HEK293 (cell line): ENCODE measurements around the gene C20orf204.
A peak's percentile ranks its signal among the peaks of the same experiment; 100 is the strongest.

Source experiments
- CTCF ChIA-PET: fragments of 350-600 bp; formaldehyde crosslinking; extraction: SDS; loops from one replicate; lab custom pipeline; 2021; ENCODE audit warnings: antibody characterized with exemption; lab: Yijun Ruan, JAX
- POLR2A ChIA-PET: fragments of 300-600 bp; formaldehyde crosslinking; extraction: SDS; loops from one replicate; lab custom pipeline; 2020; ENCODE audit warnings: antibody characterized with exemption, inconsistent platforms; lab: Yijun Ruan, JAX
- H3K27ac ChIP-seq: fragments of 200-500 bp; sonication (Bioruptor generic); 2 replicates; pipeline ENCODE4 v1.5.1; 2014; ENCODE audit warnings: low read depth, low read length, control low read depth, inconsistent platforms; ENCODE audit errors: extremely low read depth
- H3K36me3 ChIP-seq, 2 experiments: fragments of 200-500 bp in 1 of 2; sonication (Bioruptor generic) in 1 of 2; 1 replicate in 1 of 2; 2 replicates in 1 of 2; pipeline ENCODE4 v1.5.1; 2014 to 2017; ENCODE audit warnings: inconsistent platforms in 2 of 2, low read length in 2 of 2; ENCODE audit not compliant: control insufficient read depth in 2 of 2, insufficient read depth in 1 of 2
- H3K4me1 ChIP-seq: fragments of 200-500 bp; sonication (Bioruptor generic); 2 replicates; pipeline ENCODE4 v1.5.1; 2014; ENCODE audit warnings: mild to moderate bottlenecking, low read length, inconsistent platforms; ENCODE audit not compliant: control insufficient read depth, insufficient read depth
- H3K4me3 ChIP-seq: 2 replicates; pipeline ENCODE4 v1.5.1; 2011; ENCODE audit warnings: low read depth, mild to moderate bottlenecking, control low read depth, low read length, moderate library complexity
- H3K9me3 ChIP-seq: fragments of 200-500 bp; sonication (Bioruptor generic); 2 replicates; pipeline ENCODE4 v1.5.1; 2014; ENCODE audit warnings: low read depth, low read length, inconsistent platforms; ENCODE audit not compliant: control insufficient read depth, insufficient read depth
- BCL6B ChIP-seq: fragments of 450-650 bp; formaldehyde crosslinking; IDR thresholded peaks from 2 replicates; pipeline ENCODE4 v1.5.1; 2017; ENCODE audit warnings: missing biosample characterization, missing genetic modification characterization
- CTCF ChIP-seq: fragments of 450-650 bp; formaldehyde crosslinking; IDR thresholded peaks from 2 replicates; pipeline ENCODE4 v1.5.1; 2016; ENCODE audit warnings: missing biosample characterization, missing genetic modification characterization
- GLIS2 ChIP-seq: fragments of 450-650 bp; formaldehyde crosslinking; IDR thresholded peaks from 2 replicates; pipeline ENCODE4 v1.5.1; 2016; ENCODE audit warnings: missing biosample characterization, missing genetic modification characterization
- HOXC10 ChIP-seq: sonication (generic); formaldehyde crosslinking; IDR thresholded peaks from 2 replicates; pipeline ENCODE4 v1.8.1; 2023; ENCODE audit warnings: mild to moderate bottlenecking, missing genetic modification reagents
- MYNN ChIP-seq: fragments of 450-650 bp; formaldehyde crosslinking; IDR thresholded peaks from 2 replicates; pipeline ENCODE4 v1.5.1; 2016; ENCODE audit warnings: missing biosample characterization, missing genetic modification characterization, borderline replicate concordance
- PRDM2 ChIP-seq: fragments of 450-650 bp; formaldehyde crosslinking; IDR thresholded peaks from 2 replicates; pipeline ENCODE4 v1.5.1; 2016; ENCODE audit warnings: missing biosample characterization, missing genetic modification characterization, borderline replicate concordance
- ZBTB10 ChIP-seq: fragments of 450-650 bp; formaldehyde crosslinking; IDR thresholded peaks from 2 replicates; pipeline ENCODE4 v1.5.1; 2016; ENCODE audit warnings: missing biosample characterization, missing genetic modification characterization
- ZBTB20 ChIP-seq: fragments of 450-650 bp; formaldehyde crosslinking; IDR thresholded peaks from 2 replicates; pipeline ENCODE4 v1.5.1; 2016; ENCODE audit warnings: missing biosample characterization, missing genetic modification characterization
- ZBTB44 ChIP-seq: fragments of 450-650 bp; IDR thresholded peaks from 2 replicates; pipeline ENCODE4 v1.5.1; 2018; ENCODE audit warnings: missing biosample characterization, mild to moderate bottlenecking, missing genetic modification characterization
- ZFP3 ChIP-seq: fragments of 450-650 bp; formaldehyde crosslinking; IDR thresholded peaks from 2 replicates; pipeline ENCODE4 v1.5.1; 2016; ENCODE audit warnings: low read depth, missing biosample characterization, missing genetic modification characterization
- ZIC2 ChIP-seq: fragments of 450-650 bp; formaldehyde crosslinking; IDR thresholded peaks from 2 replicates; pipeline ENCODE4 v1.5.1; 2016; ENCODE audit warnings: missing biosample characterization, missing genetic modification characterization
- ZNF335 ChIP-seq: fragments of 450-650 bp; formaldehyde crosslinking; conservative IDR thresholded peaks from 2 replicates; pipeline ENCODE4 v1.5.1; 2016; ENCODE audit warnings: missing biosample characterization, missing genetic modification characterization
- ZNF350 ChIP-seq: fragments of 450-650 bp; formaldehyde crosslinking; IDR thresholded peaks from 2 replicates; pipeline ENCODE4 v1.5.0; 2017; ENCODE audit warnings: missing biosample characterization, mild to moderate bottlenecking, missing genetic modification characterization
- ZNF571 ChIP-seq: fragments of 450-650 bp; formaldehyde crosslinking; IDR thresholded peaks from 2 replicates; pipeline ENCODE4 v1.5.0; 2017; ENCODE audit warnings: missing biosample characterization, missing genetic modification characterization
- ZNF76 ChIP-seq: fragments of 450-650 bp; formaldehyde crosslinking; IDR thresholded peaks from 2 replicates; pipeline ENCODE4; 2016; ENCODE audit warnings: low read depth, missing biosample characterization, missing genetic modification characterization, borderline replicate concordance
- TF ChIP-seq, protein P1 (sequence below): fragments of 450-650 bp; formaldehyde crosslinking; IDR thresholded peaks from 2 replicates; pipeline ENCODE4 v1.5.1; 2016; ENCODE audit warnings: missing biosample characterization, missing genetic modification characterization

Gene C20orf204

GRCh38 chr20:64083804-64084684 lies 48.1 kb downstream of the C20orf204 start, which contains the start of gene LKAAEAR1 (continued):
- TF ChIP-seq ZBTB10 (tag by site-specific recombination) (no peak), ZNF350 (no peak), ZNF335 (tag by site-specific recombination) (peak; percentile 77), ZBTB20 (peak; percentile 74; the same call in 1 of the 2 replicates), ZBTB44 (tag by site-specific recombination) (no peak), ZNF76 (peak; percentile 11; the same call in 1 of the 2 replicates), ZIC2 (tag by site-specific recombination) (peak; percentile 17; the same call in 1 of the 2 replicates)
- TF ChIP-seq, protein P1, sequence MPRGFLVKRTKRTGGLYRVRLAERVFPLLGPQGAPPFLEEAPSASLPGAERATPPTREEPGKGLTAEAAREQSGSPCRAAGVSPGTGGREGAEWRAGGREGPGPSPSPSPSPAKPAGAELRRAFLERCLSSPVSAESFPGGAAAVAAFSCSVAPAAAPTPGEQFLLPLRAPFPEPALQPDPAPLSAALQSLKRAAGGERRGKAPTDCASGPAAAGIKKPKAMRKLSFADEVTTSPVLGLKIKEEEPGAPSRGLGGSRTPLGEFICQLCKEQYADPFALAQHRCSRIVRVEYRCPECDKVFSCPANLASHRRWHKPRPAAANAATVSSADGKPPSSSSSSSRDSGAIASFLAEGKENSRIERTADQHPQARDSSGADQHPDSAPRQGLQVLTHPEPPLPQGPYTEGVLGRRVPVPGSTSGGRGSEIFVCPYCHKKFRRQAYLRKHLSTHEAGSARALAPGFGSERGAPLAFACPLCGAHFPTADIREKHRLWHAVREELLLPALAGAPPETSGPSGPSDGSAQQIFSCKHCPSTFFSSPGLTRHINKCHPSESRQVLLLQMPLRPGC (tag by site-specific recombination): no peak

GRCh38 chr20:64084685-64085152 lies 48.7 kb downstream of the C20orf204 start:
- no peaks in the 10 kb centered on the region for H3K36me3 ChIP-seq
- POLR2A ChIA-PET: no interaction called here
- no peak overlapping the region for H3K4me3 ChIP-seq
- H3K27ac ChIP-seq: no peak overlapping the region
- no peaks in the 10 kb centered on the region; the same call in 1 of the 2 replicates for H3K4me1 ChIP-seq
- CTCF ChIA-PET: interaction anchor here (0.6 to 4.8 kb wide), 4 partner anchors 18 to 140 kb away, joined by 3 to 35 read pairs (median 4); no protein-coding TSS in a partner anchor
- H3K9me3 ChIP-seq: no peaks in the 10 kb centered on the region
- TF ChIP-seq BCL6B (tag by site-specific recombination) (no peak), GLIS2 (tag by site-specific recombination) (no peak), MYNN (tag by site-specific recombination) (no peak), ZNF571 (no peak), CTCF (tag by site-specific recombination) (no peak), ZFP3 (tag by site-specific recombination) (no peak), PRDM2 (tag by site-specific recombination) (no peak), HOXC10 (CRISPR knock-in tag) (no peak)
